CD4-positive, alpha-beta T cell treated with Interferon alpha-2 for 1 hour (primary cell): Measurements from ENCODE around the gene SRPX.

ENCODE experiments used
- DNase-seq, 2 donors: peaks; one replicate each; pipeline ENCODE4 v3.0.0-alpha.2; 2020 to 2022

SRPX gene

GRCh38 chrX:38206542-38206941 lies 14.1 kb downstream of the SRPX start:
- DNase-seq: no peak

- no peak for DNase-seq
These were observed 14.6 kb downstream of the SRPX start for GRCh38 chrX:38206036-38206435.

GRCh38 chrX:38205039-38205438 lies 15.6 kb downstream of the SRPX start:
- DNase-seq: no peak

- DNase-seq: no peak
These were observed 28.5 kb downstream of the SRPX start for GRCh38 chrX:38192007-38192810.

GRCh38 chrX:38189431-38190250 lies 31.0 kb downstream of the SRPX start:
- no peak for DNase-seq

- DNase-seq: no peak
These were observed 37.1 kb downstream of the SRPX start for GRCh38 chrX:38183596-38183995.

- DNase-seq: no peak
These were observed 39.3 kb downstream of the SRPX start for GRCh38 chrX:38181357-38181756.

GRCh38 chrX:38178396-38178795 lies 42.3 kb downstream of the SRPX start:
- DNase-seq: no peak

GRCh38 chrX:38175139-38175538 lies 45.5 kb downstream of the SRPX start:
- no peak for DNase-seq

- no peak for DNase-seq
These were observed 48.1 kb downstream of the SRPX start for GRCh38 chrX:38172596-38172995.

GRCh38 chrX:38170556-38170955 lies 50.1 kb downstream of the SRPX start:
- no peak for DNase-seq

- DNase-seq: peak in 1 of 2 donors; percentile 33
These were observed 54.1 kb downstream of the SRPX start for GRCh38 chrX:38166478-38167083.

- no peak for DNase-seq
These were observed 55.6 kb downstream of the SRPX start for GRCh38 chrX:38165023-38165422.

- no peak for DNase-seq
These were observed 57.5 kb downstream of the SRPX start for GRCh38 chrX:38163193-38163592.

GRCh38 chrX:38156838-38157237 lies 63.8 kb downstream of the SRPX start:
- DNase-seq: no peak

GRCh38 chrX:38154818-38155217 lies 65.9 kb downstream of the SRPX start:
- no peak for DNase-seq

GRCh38 chrX:38154340-38154739 lies 66.3 kb downstream of the SRPX start:
- DNase-seq: no peak

- no peak for DNase-seq
These were observed 69.2 kb downstream of the SRPX start for GRCh38 chrX:38151441-38151840.

- no peak for DNase-seq
These were observed 69.7 kb downstream of the SRPX start for GRCh38 chrX:38150993-38151392.

GRCh38 chrX:38149016-38149415 lies 71.7 kb downstream of the SRPX start:
- DNase-seq: no peak

GRCh38 chrX:38142610-38143009 lies 78.1 kb downstream of the SRPX start:
- no peak for DNase-seq

GRCh38 chrX:38138900-38139299 lies 81.8 kb downstream of the SRPX start:
- DNase-seq: no peak

- DNase-seq: no peak
These were observed 82.3 kb downstream of the SRPX start for GRCh38 chrX:38138157-38138891.
